Astrocyte (in vitro differentiated cells and primary cell): ENCODE measurements around the gene ZMIZ1. TPM values are rescaled to one million over a fixed set of nuclear protein-coding genes. Genes with fewer than 3 reads are reported as not detected.

ENCODE experiments used
- DNase-seq: peaks from one replicate; pipeline ENCODE4 v3.0.0-alpha.2; 2010; ENCODE audit warnings: low read depth
- FAIRE-seq: peaks from 2 replicates; lab custom pipeline; 2011; peaks lifted over from hg19 to GRCh38; lab: Jason Lieb, UNC
- H2AFZ ChIP-seq: 2 replicates; pipeline ENCODE4 v1.6.0; 2012; ENCODE audit warnings: low read depth, low read length, inconsistent platforms
- H3K27ac ChIP-seq: 2 replicates; pipeline ENCODE4 v1.5.1; 2011; ENCODE audit warnings: low read depth, low read length, inconsistent platforms
- H3K27me3 ChIP-seq: 2 replicates; pipeline ENCODE4 v1.6.0; 2011; ENCODE audit warnings: low read length, inconsistent platforms; ENCODE audit not compliant: insufficient read depth
- H3K36me3 ChIP-seq: 2 replicates; pipeline ENCODE4 v1.5.1; 2011; ENCODE audit warnings: low read length, inconsistent platforms; ENCODE audit not compliant: insufficient read depth
- H3K4me1 ChIP-seq: 2 replicates; pipeline ENCODE4 v1.5.1; 2011; ENCODE audit warnings: low read length, inconsistent platforms; ENCODE audit not compliant: insufficient read depth
- H3K4me2 ChIP-seq: 2 replicates; pipeline ENCODE4 v1.6.0; 2012; ENCODE audit warnings: low read length, inconsistent platforms
- H3K4me3 ChIP-seq: 2 replicates; pipeline ENCODE4 v1.5.1; 2011; ENCODE audit warnings: low read depth, mild to moderate bottlenecking, low read length, inconsistent platforms; ENCODE audit not compliant: insufficient read depth
- H3K79me2 ChIP-seq: 2 replicates; pipeline ENCODE4 v1.6.0; 2012; ENCODE audit warnings: mild to moderate bottlenecking, low read length, inconsistent platforms; ENCODE audit not compliant: insufficient read depth
- H3K9ac ChIP-seq: 2 replicates; pipeline ENCODE4 v1.6.0; 2012; ENCODE audit warnings: mild to moderate bottlenecking, low read length, inconsistent platforms
- H3K9me3 ChIP-seq: 2 replicates; pipeline ENCODE4 v1.5.1; 2012; ENCODE audit warnings: low read depth, mild to moderate bottlenecking, low read length, inconsistent platforms; ENCODE audit not compliant: insufficient read depth
- H4K20me1 ChIP-seq: 2 replicates; pipeline ENCODE4 v1.6.0; 2012; ENCODE audit warnings: low read length, inconsistent platforms; ENCODE audit not compliant: insufficient read depth
- H3K27ac Mint-ChIP-seq: one replicate; pipeline ENCODE4 v1.8.0; 2021; ENCODE audit warnings: mild to moderate bottlenecking, mixed read lengths; ENCODE audit not compliant: unreplicated experiment
- H3K27me3 Mint-ChIP-seq: one replicate; pipeline ENCODE4 v1.8.0; 2021; ENCODE audit warnings: low read depth, mixed read lengths; ENCODE audit not compliant: unreplicated experiment
- H3K36me3 Mint-ChIP-seq: one replicate; pipeline ENCODE4 v1.8.0; 2021; ENCODE audit warnings: low read depth, mixed read lengths; ENCODE audit not compliant: unreplicated experiment
- H3K4me1 Mint-ChIP-seq: one replicate; pipeline ENCODE4 v1.8.0; 2021; ENCODE audit warnings: low read depth, mixed read lengths; ENCODE audit not compliant: unreplicated experiment
- H3K4me3 Mint-ChIP-seq: one replicate; pipeline ENCODE4 v1.8.0; 2021; ENCODE audit warnings: mild to moderate bottlenecking, moderate library complexity, mixed read lengths; ENCODE audit not compliant: unreplicated experiment
- H3K9me3 Mint-ChIP-seq: one replicate; pipeline ENCODE4 v1.8.0; 2021; ENCODE audit warnings: mild to moderate bottlenecking, mixed read lengths; ENCODE audit not compliant: unreplicated experiment
- CTCF ChIP-seq: IDR thresholded peaks from 2 replicates; pipeline ENCODE4 v1.5.1; 2011; ENCODE audit warnings: low read depth, mild to moderate bottlenecking, inconsistent platforms, low read length, moderate library complexity; ENCODE audit not compliant: insufficient read depth
- EZH2 ChIP-seq: IDR thresholded peaks from 2 replicates; pipeline ENCODE4 v1.6.1; 2012; ENCODE audit warnings: mild to moderate bottlenecking, low read length, inconsistent platforms; ENCODE audit not compliant: insufficient read depth
- total RNA-seq: library from RNA; stranded (reverse); gene quantifications from 2 replicates; pipeline ENCODE4 v1.2.1, GENCODE V29; 2021

The ZMIZ1 gene
- total RNA-seq, 1 donor from 2014 or later, result 45.5 TPM

GRCh38 chr10:79243181-79244067 is 174.7 kb downstream of the ZMIZ1 start:
- H3K36me3 ChIP-seq, result no peaks in the 10 kb centered on the region
- peak overlapping the region; percentile 20 for H3K4me3 ChIP-seq
- Mint-ChIP-seq H3K27me3 (no peaks in the 10 kb centered on the region), H3K36me3 (peaks cover 14% of the 10 kb centered on the region), H3K4me3 (peak overlapping the region; percentile 72), H3K9me3 (no peaks in the 10 kb centered on the region), H3K27ac (no peak overlapping the region), H3K4me1 (peaks cover 61% of the 10 kb centered on the region)
- peak overlapping the region; percentile 52 for H3K9ac ChIP-seq
- H3K27ac ChIP-seq, result no peak overlapping the region
- H3K27me3 ChIP-seq, result no peaks in the 10 kb centered on the region
- TF ChIP-seq CTCF, result no peak
- no peak for DNase-seq
- FAIRE-seq, result no peak
- no peak overlapping the region for H2AFZ ChIP-seq
- peaks cover 76% of the 10 kb centered on the region for H3K4me1 ChIP-seq
- no peaks in the 10 kb centered on the region for H3K9me3 ChIP-seq
- H4K20me1 ChIP-seq, result peaks cover 84% of the 10 kb centered on the region
- H3K79me2 ChIP-seq, result peaks cover 66% of the 10 kb centered on the region
- H3K4me2 ChIP-seq, result peak overlapping the region; percentile 86

- Histone ChIP-seq H3K4me3 (no peak overlapping the region), H3K9me3 (no peaks in the 10 kb centered on the region), H3K27me3 (no peaks in the 10 kb centered on the region), H3K27ac (no peak overlapping the region), H3K4me1 (peaks cover 75% of the 10 kb centered on the region), H3K36me3 (no peaks in the 10 kb centered on the region), H2AFZ (no peak overlapping the region), H3K79me2 (peaks cover 72% of the 10 kb centered on the region), H3K9ac (peak overlapping the region; percentile 52), H3K4me2 (peak overlapping the region; percentile 86), H4K20me1 (peaks cover 84% of the 10 kb centered on the region)
- Mint-ChIP-seq H3K27me3 (no peaks in the 10 kb centered on the region), H3K4me3 (peak overlapping the region; percentile 72), H3K9me3 (no peaks in the 10 kb centered on the region), H3K36me3 (peaks cover 14% of the 10 kb centered on the region), H3K4me1 (peaks cover 55% of the 10 kb centered on the region), H3K27ac (no peak overlapping the region)
- no peak for FAIRE-seq
- TF ChIP-seq CTCF (no peak), EZH2 (no peak)
- DNase-seq, result no peak
Measured at GRCh38 chr10:79244068-79244442, 175.3 kb downstream of the ZMIZ1 start.
